ENCODE data around the gene OSBPL9. TPM values are rescaled to one million over a fixed set of nuclear protein-coding genes. Genes with fewer than 3 reads are reported as not detected.
"Not testable (repeated sequence)": the region's sequence is repeated elsewhere in the genome, so short reads cannot be mapped to it uniquely, and the experiment has no call there.

The OSBPL9 gene
- total RNA-seq, 1 donor from 2014 or later: 72.2 TPM

DNA sequence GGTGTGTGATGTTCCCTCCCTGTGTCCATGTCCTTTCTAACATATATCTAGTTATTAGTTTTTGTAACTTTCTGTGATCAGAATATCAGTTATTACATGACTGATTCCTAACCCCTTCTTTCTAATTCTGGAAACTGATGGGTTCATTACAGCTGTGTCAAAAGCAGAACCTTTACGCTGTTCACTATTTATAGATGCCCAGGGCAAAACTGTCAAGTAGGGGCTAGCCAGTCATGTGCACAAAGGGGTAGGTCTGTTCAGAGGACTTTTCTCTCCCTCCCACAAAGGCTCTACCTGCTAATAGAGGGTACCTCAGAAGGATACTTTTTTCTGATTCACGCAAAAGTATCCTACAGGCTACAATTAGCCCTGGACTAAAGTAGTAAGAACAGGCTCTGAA is 182.5 kb downstream of the OSBPL9 start:
- Histone ChIP-seq H3K27ac (no peak overlapping the region), H3K4me3 (no peak overlapping the region), H3K36me3 (peaks cover 0 to 67% of the 10 kb centered on the region in 2 donors), H3K9me3 (no peaks in the 10 kb centered on the region), H3K27me3 (no peaks in the 10 kb centered on the region), H3K4me1 (no peaks in the 10 kb centered on the region)
- TF ChIP-seq, protein P1, sequence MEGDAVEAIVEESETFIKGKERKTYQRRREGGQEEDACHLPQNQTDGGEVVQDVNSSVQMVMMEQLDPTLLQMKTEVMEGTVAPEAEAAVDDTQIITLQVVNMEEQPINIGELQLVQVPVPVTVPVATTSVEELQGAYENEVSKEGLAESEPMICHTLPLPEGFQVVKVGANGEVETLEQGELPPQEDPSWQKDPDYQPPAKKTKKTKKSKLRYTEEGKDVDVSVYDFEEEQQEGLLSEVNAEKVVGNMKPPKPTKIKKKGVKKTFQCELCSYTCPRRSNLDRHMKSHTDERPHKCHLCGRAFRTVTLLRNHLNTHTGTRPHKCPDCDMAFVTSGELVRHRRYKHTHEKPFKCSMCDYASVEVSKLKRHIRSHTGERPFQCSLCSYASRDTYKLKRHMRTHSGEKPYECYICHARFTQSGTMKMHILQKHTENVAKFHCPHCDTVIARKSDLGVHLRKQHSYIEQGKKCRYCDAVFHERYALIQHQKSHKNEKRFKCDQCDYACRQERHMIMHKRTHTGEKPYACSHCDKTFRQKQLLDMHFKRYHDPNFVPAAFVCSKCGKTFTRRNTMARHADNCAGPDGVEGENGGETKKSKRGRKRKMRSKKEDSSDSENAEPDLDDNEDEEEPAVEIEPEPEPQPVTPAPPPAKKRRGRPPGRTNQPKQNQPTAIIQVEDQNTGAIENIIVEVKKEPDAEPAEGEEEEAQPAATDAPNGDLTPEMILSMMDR (IDR thresholded peaks at IDR 0.05): no peak
- TF ChIP-seq POLR2AphosphoS5 (IDR thresholded peaks at IDR 0.05; ENCODE audit: insufficient read depth in 1 of 2, low read depth in 1 of 2) (no peak), POLR2A (IDR thresholded peaks at IDR 0.05) (no peak)
- no peak for DNase-seq (ENCODE audit: extremely low spot score in 2 of 2)
- intact Hi-C loops (cut with DNase I): no loop called here

DNA sequence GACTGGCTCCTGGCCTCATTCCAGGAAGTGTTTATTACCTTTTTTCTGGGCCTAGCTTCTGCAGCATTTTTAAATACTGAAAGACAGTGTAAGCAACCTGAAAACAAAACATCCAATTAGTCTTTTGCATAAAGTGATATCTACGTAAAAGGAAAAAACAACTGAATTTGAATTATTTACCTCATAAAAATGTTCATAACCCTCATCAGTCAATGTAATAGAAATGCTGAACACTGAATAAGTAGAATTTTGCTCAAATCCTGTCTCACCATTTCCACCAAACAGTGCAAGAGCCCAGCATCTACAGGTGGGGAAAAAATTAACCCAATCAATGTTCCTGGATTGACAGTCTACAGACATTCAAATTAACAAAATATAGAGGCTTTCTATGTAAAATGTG is 197.6 kb downstream of the OSBPL9 start:
- Histone ChIP-seq H3K27me3 (no peaks in the 10 kb centered on the region), H3K9me3 (no peaks in the 10 kb centered on the region), H3K4me1 (no peaks in the 10 kb centered on the region), H3K27ac (no peak overlapping the region), H3K36me3 (peaks cover 0 to 64% of the 10 kb centered on the region in 2 donors), H3K4me3 (no peak overlapping the region)
- intact Hi-C loops (cut with DNase I): no loop called here
- TF ChIP-seq POLR2AphosphoS5 (IDR thresholded peaks at IDR 0.05; ENCODE audit: insufficient read depth in 1 of 2, low read depth in 1 of 2) (no peak), POLR2A (IDR thresholded peaks at IDR 0.05) (no peak)
- TF ChIP-seq, protein P1 (IDR thresholded peaks at IDR 0.05): no peak
- no peak for DNase-seq (ENCODE audit: extremely low spot score in 2 of 2)

DNA sequence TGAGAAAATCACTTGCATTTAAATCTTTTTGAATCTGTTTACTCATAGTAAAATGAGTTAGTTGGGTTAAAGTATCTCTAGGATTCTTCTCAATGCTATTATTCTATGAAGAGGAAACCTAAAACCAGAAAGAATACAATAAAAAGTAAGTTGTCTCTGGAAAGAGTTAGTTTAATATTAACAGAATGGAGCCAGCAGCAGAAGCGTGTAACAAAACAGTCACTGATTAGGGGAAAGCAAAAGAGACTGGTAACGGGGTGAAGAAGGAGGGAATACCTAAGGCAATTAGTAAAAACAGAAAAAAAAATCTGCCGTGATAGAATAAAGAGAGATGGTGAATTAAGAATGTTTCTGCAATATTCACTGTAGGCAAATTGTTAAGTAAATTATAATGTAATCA is 201.6 kb downstream of the OSBPL9 start:
- Histone ChIP-seq H3K27ac (no peak overlapping the region), H3K27me3 (no peaks in the 10 kb centered on the region), H3K9me3 (no peaks in the 10 kb centered on the region), H3K36me3 (peaks cover 0 to 49% of the 10 kb centered on the region in 2 donors), H3K4me1 (no peaks in the 10 kb centered on the region), H3K4me3 (no peak overlapping the region)
- TF ChIP-seq POLR2A (IDR thresholded peaks at IDR 0.05) (no peak), POLR2AphosphoS5 (IDR thresholded peaks at IDR 0.05; ENCODE audit: insufficient read depth in 1 of 2, low read depth in 1 of 2) (no peak)
- TF ChIP-seq, protein P1 (IDR thresholded peaks at IDR 0.05): no peak
- no peak for DNase-seq (ENCODE audit: extremely low spot score in 2 of 2)
- intact Hi-C loops (cut with DNase I): no loop called here

DNA sequence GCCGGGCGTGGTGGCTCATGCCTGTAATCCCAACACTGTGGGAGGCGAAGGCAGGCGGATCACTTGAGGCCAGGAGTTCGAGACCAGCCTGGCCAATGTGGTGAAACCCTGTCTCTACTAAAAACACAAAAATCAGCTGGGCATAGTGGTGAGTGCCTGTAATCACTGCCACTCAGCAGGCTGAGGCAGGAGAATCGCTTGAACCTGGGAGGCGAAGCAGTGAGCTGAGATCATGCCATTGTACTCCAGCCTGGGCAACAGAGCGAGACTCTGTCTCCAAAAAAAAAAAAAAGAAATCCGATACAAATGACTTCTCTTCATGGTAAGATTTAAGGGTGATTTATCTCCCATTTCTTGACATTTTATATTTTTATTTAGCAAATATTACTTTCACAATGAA is 202.1 kb downstream of the OSBPL9 start:
- H3K36me3 ChIP-seq: peaks cover 0 to 44% of the 10 kb centered on the region in 2 donors
- H3K27me3 ChIP-seq; intact Hi-C loops (cut with DNase I); DNase-seq (ENCODE audit: extremely low spot score in 2 of 2); H3K27ac ChIP-seq; H3K9me3 ChIP-seq; H3K4me3 ChIP-seq; H3K4me1 ChIP-seq: not testable (repeated sequence)

DNA sequence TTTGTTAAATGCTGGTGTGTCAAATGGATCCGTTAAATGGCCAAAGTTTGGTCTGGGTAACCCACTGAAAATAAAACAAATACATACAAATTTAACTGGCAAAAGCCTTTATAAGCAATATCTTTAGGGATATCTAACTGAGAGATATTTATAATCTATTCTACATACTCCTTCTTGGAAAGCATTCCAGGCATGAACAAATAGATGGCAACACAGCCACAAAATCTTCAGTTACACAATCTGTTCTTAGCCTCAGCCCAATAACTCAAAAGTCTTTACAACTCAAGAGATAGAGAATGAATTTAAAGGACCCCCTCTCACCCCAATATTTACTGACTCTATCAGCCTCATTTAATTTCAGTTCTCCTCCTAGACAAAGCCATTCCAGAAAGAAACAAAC is 202.9 kb downstream of the OSBPL9 start:
- TF ChIP-seq POLR2A (IDR thresholded peaks at IDR 0.05): no peak
- no peak for TF ChIP-seq POLR2AphosphoS5 (IDR thresholded peaks at IDR 0.05; ENCODE audit: insufficient read depth in 1 of 2, low read depth in 1 of 2)
- TF ChIP-seq, protein P1 (IDR thresholded peaks at IDR 0.05): no peak
- Histone ChIP-seq H3K36me3 (peaks cover 0 to 38% of the 10 kb centered on the region in 2 donors), H3K27me3 (no peaks in the 10 kb centered on the region), H3K9me3 (no peaks in the 10 kb centered on the region), H3K27ac (no peak overlapping the region), H3K4me1 (no peaks in the 10 kb centered on the region), H3K4me3 (no peak overlapping the region)
- no peak for DNase-seq (ENCODE audit: extremely low spot score in 2 of 2)
- intact Hi-C loops (cut with DNase I): no loop called here

DNA sequence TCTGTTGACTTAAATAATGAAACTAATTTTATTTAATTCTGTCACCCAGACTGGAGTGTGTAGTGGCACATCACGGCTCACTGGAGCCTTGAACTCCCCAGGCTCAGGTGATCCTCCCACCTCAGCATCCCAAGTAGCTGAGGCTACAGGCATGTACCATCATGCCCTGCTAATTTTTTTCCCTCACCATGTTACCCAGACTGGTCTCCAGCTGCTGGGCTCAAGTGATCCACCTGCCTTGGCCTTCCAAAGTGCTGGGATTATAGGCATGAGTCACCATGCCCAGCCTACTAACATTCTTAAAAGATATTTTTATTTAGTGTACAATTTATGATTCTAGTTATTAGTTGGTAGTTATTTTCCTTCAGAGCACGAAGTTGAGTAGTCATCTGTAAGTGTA is 212.2 kb downstream of the OSBPL9 start:
- Histone ChIP-seq H3K4me1 (no peaks in the 10 kb centered on the region), H3K4me3 (no peak overlapping the region), H3K36me3 (peaks cover 0 to 33% of the 10 kb centered on the region in 2 donors), H3K27ac (no peak overlapping the region), H3K27me3 (no peaks in the 10 kb centered on the region), H3K9me3 (no peaks in the 10 kb centered on the region)
- no peak for TF ChIP-seq POLR2AphosphoS5 (IDR thresholded peaks at IDR 0.05; ENCODE audit: insufficient read depth in 1 of 2, low read depth in 1 of 2)
- TF ChIP-seq, protein P1 (IDR thresholded peaks at IDR 0.05): no peak
- no peak for TF ChIP-seq POLR2A (IDR thresholded peaks at IDR 0.05)
- no peak for DNase-seq (ENCODE audit: extremely low spot score in 2 of 2)
- intact Hi-C loops (cut with DNase I): no loop called here
